ENCODE data around the gene SRRM3. TPM values are rescaled to one million over a fixed set of nuclear protein-coding genes. Genes with fewer than 3 reads are reported as not detected.

The SRRM3 gene
- total RNA-seq, 2 donors from 2014 or later, result 1.6 to 4.3 TPM

GRCh38 chr7:76329479-76329878, 127.8 kb downstream of the SRRM3 start:
- Histone ChIP-seq H3K9me3 (no peaks in the 10 kb centered on the region), H3K27ac (no peak overlapping the region), H3K4me1 (ENCODE audit: control insufficient read depth in 1 of 2, low read depth in 2 of 2) (peaks cover 33 to 65% of the 10 kb centered on the region in 2 donors), H3K4me3 (no peak overlapping the region), H3K27me3 (replicated peaks; ENCODE audit: insufficient read depth) (no peaks in the 10 kb centered on the region), H3K36me3 (peaks cover 17% of the 10 kb centered on the region)
- no peak for TF ChIP-seq CTCF (IDR thresholded peaks at IDR 0.05)
- ATAC-seq (ENCODE audit: insufficient number of reproducible peaks, low FRiP score, low read depth), result no peak
- no peak for DNase-seq (ENCODE audit: low spot score)

- TF ChIP-seq CTCF (IDR thresholded peaks at IDR 0.05), result no peak
- Histone ChIP-seq H3K36me3 (peaks cover 17% of the 10 kb centered on the region), H3K27me3 (replicated peaks; ENCODE audit: insufficient read depth) (no peaks in the 10 kb centered on the region), H3K4me1 (ENCODE audit: control insufficient read depth in 1 of 2, low read depth in 2 of 2) (peaks cover 28 to 63% of the 10 kb centered on the region in 2 donors), H3K9me3 (no peaks in the 10 kb centered on the region), H3K4me3 (no peak overlapping the region), H3K27ac (no peak overlapping the region)
- no peak for ATAC-seq (ENCODE audit: insufficient number of reproducible peaks, low FRiP score, low read depth)
- no peak for DNase-seq (ENCODE audit: low spot score)
These were observed 128.6 kb downstream of the SRRM3 start for GRCh38 chr7:76330261-76330660.

GRCh38 chr7:76330673-76331072, 129.0 kb downstream of the SRRM3 start:
- ATAC-seq (ENCODE audit: insufficient number of reproducible peaks, low FRiP score, low read depth), result no peak

GRCh38 chr7:76332078-76332477, 130.4 kb downstream of the SRRM3 start:
- Histone ChIP-seq H3K36me3 (peaks cover 17% of the 10 kb centered on the region), H3K27ac (no peak overlapping the region), H3K27me3 (replicated peaks; ENCODE audit: insufficient read depth) (no peaks in the 10 kb centered on the region), H3K9me3 (no peaks in the 10 kb centered on the region), H3K4me3 (no peak overlapping the region), H3K4me1 (ENCODE audit: control insufficient read depth in 1 of 2, low read depth in 2 of 2) (peaks cover 28 to 56% of the 10 kb centered on the region in 2 donors)
- TF ChIP-seq CTCF (IDR thresholded peaks at IDR 0.05), result no peak
- no peak for DNase-seq (ENCODE audit: low spot score)
- ATAC-seq (ENCODE audit: insufficient number of reproducible peaks, low FRiP score, low read depth), result no peak

More at GRCh38 chr7:76330673-76331072, 129.0 kb downstream of the SRRM3 start:
- Histone ChIP-seq H3K36me3 (peaks cover 17% of the 10 kb centered on the region), H3K9me3 (no peaks in the 10 kb centered on the region), H3K27ac (no peak overlapping the region), H3K27me3 (replicated peaks; ENCODE audit: insufficient read depth) (no peaks in the 10 kb centered on the region), H3K4me3 (no peak overlapping the region), H3K4me1 (ENCODE audit: control insufficient read depth in 1 of 2, low read depth in 2 of 2) (peaks cover 24 to 62% of the 10 kb centered on the region in 2 donors)
- TF ChIP-seq CTCF (IDR thresholded peaks at IDR 0.05), result no peak
- DNase-seq (ENCODE audit: low spot score), result no peak

GRCh38 chr7:76333511-76334101, 131.9 kb downstream of the SRRM3 start:
- H3K4me1 ChIP-seq (ENCODE audit: control insufficient read depth in 1 of 2, low read depth in 2 of 2), result peaks cover 36 to 68% of the 10 kb centered on the region in 2 donors
- H3K27ac ChIP-seq, result peak overlapping the region; percentile 60 to 61
- ATAC-seq (ENCODE audit: insufficient number of reproducible peaks, low FRiP score, low read depth) (no peak), DNase-seq (ENCODE audit: low spot score) (no peak)
- H3K36me3 ChIP-seq, result peaks cover 11% of the 10 kb centered on the region
- H3K4me3 ChIP-seq, result peak overlapping the region; percentile 9
- no peak for TF ChIP-seq CTCF (IDR thresholded peaks at IDR 0.05)
- no peaks in the 10 kb centered on the region for H3K27me3 ChIP-seq (replicated peaks; ENCODE audit: insufficient read depth)
- H3K9me3 ChIP-seq, result no peaks in the 10 kb centered on the region

Measured in thoracic aorta (tissue), 2 donors.